ENCODE data around the gene RBPMS2. TPM values are rescaled to one million over a fixed set of nuclear protein-coding genes. Genes with fewer than 3 reads are reported as not detected.

RBPMS2 gene
- total and polyA plus RNA-seq, 2 donors (not counting 3 experiments of a cell fraction or from before 2014, with no cell fraction given) = 2.3 to 7.8 TPM

DNA sequence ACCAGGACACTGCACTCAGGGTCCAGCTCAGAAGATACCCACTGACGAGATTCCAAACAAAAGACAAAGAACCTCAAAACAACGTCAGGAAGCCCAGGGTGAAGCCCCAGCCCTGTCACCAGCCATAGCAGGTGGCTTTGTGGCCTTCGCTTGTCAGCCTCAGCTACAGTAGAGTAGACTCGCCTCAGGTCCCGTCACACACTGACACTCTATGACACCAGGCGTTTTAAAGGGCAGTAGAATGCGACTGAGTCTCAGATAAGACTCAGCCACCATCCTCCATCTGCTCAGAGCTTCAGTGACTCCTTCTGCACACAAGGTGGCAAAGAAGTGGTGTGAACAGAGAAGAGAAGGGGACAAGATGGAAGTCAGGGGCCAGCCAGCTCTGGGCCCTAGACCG, 12.8 kb downstream of the RBPMS2 start:
- Histone ChIP-seq H3K9ac (replicated peaks; ENCODE audit: extremely low read depth, insufficient read depth, low read length) (no peak overlapping the region), H3K27me3 (ENCODE audit: control insufficient read depth in 2 of 2, insufficient read depth in 2 of 2, low read length in 2 of 2) (no peaks in the 10 kb centered on the region), H3K9me1 (replicated peaks; ENCODE audit: control insufficient read depth, extremely low read depth, insufficient read depth, low read length) (no peaks in the 10 kb centered on the region), H2AFZ (ENCODE audit: low read depth, low read length) (no peak overlapping the region), H3K27ac (ENCODE audit: insufficient read depth, low read depth, low read length) (no peak overlapping the region), H3K4me3 (replicated peaks in 1 of 3; ENCODE audit: insufficient read depth in 1 of 3, low read depth in 1 of 3, low read length in 3 of 3) (no peak overlapping the region), H3K36me3 (ENCODE audit: control insufficient read depth in 2 of 2, extremely low read depth in 1 of 2, insufficient read depth in 2 of 2, low read length in 2 of 2) (no peaks in the 10 kb centered on the region), H3K4me2 (ENCODE audit: insufficient read depth, low read length) (no peak overlapping the region), H3K79me2 (ENCODE audit: control insufficient read depth, insufficient read depth, low read length) (no peaks in the 10 kb centered on the region), H3K4me1 (ENCODE audit: control insufficient read depth, extremely low read depth, insufficient read depth, low read length) (no peaks in the 10 kb centered on the region), H3K9me3 (replicated peaks; ENCODE audit: control insufficient read depth, insufficient read depth, low read length) (no peaks in the 10 kb centered on the region), H4K20me1 (replicated peaks; ENCODE audit: control insufficient read depth, extremely low read depth, insufficient read depth, low read length) (no peaks in the 10 kb centered on the region)
- DNase-seq (ENCODE audit: low read depth, low spot score) = no peak
- TF ChIP-seq JUN (IDR thresholded peaks at IDR 0.05; ENCODE audit: borderline replicate concordance, insufficient read depth, insufficient read length, low read depth) = no peak
- no peak for TF ChIP-seq POLR2AphosphoS5 (IDR thresholded peaks at IDR 0.05; ENCODE audit: insufficient read depth, low read depth, low read length)
- no peak for TF ChIP-seq MYC (IDR thresholded peaks at IDR 0.05; ENCODE audit: low read depth, low read length)
- TF ChIP-seq, protein P1, sequence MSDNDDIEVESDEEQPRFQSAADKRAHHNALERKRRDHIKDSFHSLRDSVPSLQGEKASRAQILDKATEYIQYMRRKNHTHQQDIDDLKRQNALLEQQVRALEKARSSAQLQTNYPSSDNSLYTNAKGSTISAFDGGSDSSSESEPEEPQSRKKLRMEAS (IDR thresholded peaks at IDR 0.05; ENCODE audit: insufficient read depth, insufficient read length) = no peak
- TF ChIP-seq, protein P2, sequence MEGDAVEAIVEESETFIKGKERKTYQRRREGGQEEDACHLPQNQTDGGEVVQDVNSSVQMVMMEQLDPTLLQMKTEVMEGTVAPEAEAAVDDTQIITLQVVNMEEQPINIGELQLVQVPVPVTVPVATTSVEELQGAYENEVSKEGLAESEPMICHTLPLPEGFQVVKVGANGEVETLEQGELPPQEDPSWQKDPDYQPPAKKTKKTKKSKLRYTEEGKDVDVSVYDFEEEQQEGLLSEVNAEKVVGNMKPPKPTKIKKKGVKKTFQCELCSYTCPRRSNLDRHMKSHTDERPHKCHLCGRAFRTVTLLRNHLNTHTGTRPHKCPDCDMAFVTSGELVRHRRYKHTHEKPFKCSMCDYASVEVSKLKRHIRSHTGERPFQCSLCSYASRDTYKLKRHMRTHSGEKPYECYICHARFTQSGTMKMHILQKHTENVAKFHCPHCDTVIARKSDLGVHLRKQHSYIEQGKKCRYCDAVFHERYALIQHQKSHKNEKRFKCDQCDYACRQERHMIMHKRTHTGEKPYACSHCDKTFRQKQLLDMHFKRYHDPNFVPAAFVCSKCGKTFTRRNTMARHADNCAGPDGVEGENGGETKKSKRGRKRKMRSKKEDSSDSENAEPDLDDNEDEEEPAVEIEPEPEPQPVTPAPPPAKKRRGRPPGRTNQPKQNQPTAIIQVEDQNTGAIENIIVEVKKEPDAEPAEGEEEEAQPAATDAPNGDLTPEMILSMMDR (IDR thresholded peaks at IDR 0.05; ENCODE audit: extremely low read depth in 1 of 2, insufficient read depth in 1 of 2, low read depth in 1 of 2, low read length in 2 of 2) = no peak
- no peak for TF ChIP-seq FOS (IDR thresholded peaks at IDR 0.05; ENCODE audit: borderline replicate concordance, insufficient read depth, low read length)
- TF ChIP-seq POLR2A (IDR thresholded peaks at IDR 0.05; ENCODE audit: low read depth, low read length) = no peak
- no peak for TF ChIP-seq GATA2 (IDR thresholded peaks at IDR 0.05; ENCODE audit: insufficient read depth, insufficient read length, low read depth, low read length)
- no peak for TF ChIP-seq EZH2 (IDR thresholded peaks at IDR 0.05; ENCODE audit: borderline replicate concordance, low read depth, low read length, severe bottlenecking)
- ChIA-PET CTCF (no interaction called here), POLR2A (no interaction called here)
- FAIRE-seq = no peak
- dilution Hi-C loops (cut with MboI; ENCODE audit: extremely low pct_ligation_motif_present, low sequenced_read_pairs) = no loop called here
- intact Hi-C loops (cut with micrococcal nuclease) = no loop called here
- BruUV-seq (replicated peaks) = no TSS peak

Data from endothelial cell of umbilical vein (primary cell).